ENCODE data around the gene CDC123.
"Not testable (repeated sequence)": the region's sequence is repeated elsewhere in the genome, so short reads cannot be mapped to it uniquely, and the experiment has no call there.

CDC123 gene

GRCh38 chr10:12193193-12193592 is 2.8 kb upstream of the CDC123 start:
- DNase-seq = no peak

GRCh38 chr10:12194752-12195271 is 1.2 kb upstream of the CDC123 start:
- DNase-seq = no peak

DNA sequence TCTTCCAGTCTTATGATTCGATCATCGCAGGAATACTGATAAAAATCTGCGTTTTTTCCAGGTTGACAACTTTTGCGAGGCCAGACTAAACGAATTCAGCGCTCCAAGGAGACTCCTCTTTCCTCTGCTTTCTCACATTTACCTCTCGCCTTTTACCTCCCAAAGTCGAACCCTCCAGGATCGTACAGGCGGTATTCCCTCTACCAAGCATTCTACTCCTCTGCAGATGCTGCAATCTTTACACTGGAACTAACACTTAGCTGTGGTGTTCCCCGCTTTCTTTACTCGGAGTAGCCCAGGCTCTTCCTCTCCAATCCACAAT is 746 bp upstream of the CDC123 start:
- DNase-seq = no peak

GRCh38 chr10:12196531-12197211 is 683 bp downstream of the CDC123 start:
- DNase-seq = no peak

- no peak for DNase-seq
Measured at GRCh38 chr10:12198156-12198555, 2.2 kb downstream of the CDC123 start.

- DNase-seq = no peak
Measured at GRCh38 chr10:12200850-12201249, 4.9 kb downstream of the CDC123 start.

- no peak for DNase-seq
Measured at GRCh38 chr10:12201543-12201942, 5.6 kb downstream of the CDC123 start.

- DNase-seq = no peak
Measured at GRCh38 chr10:12202226-12202625, 6.2 kb downstream of the CDC123 start.

GRCh38 chr10:12205082-12205481 is 9.1 kb downstream of the CDC123 start:
- DNase-seq = no peak

DNA sequence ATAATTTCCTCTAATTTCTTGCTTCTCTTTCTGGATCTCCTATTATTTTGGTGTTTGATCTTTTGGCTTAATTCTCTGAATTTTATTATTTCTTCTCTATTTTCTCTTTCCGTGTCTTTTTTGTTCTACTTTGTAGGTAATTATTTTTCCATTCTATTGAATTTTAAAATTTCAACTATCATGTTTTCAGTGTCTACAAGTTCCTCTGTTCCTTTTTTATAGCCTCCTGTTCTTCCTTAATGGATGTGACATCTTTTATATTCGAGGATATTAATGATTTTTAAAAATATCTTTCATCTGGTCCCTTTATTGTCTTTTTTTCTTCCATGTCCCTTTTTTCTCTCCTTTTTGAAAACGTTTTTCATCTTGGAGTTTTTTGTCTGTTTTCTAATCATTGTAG is 11.1 kb downstream of the CDC123 start:
- no peak for DNase-seq

DNA sequence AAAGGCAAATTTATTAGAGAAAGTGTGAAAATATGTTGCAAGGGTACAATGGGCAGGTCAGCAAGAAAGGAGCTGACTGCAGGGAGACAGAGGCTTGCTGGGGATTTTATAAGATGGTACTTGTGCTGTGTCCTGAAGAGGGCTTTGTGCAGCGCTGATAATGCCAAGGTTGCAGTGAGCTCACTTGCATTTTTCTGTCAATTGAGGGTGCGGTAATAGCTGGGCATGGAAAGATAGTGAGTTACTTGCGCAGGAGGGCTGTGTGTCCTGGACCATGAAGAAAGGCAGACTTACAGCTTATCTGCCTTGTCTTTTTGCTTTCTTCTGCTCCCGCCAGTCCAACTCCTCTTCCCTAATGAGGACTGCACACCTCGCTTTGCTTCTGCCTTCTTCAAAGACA is 12.5 kb downstream of the CDC123 start:
- no peak for DNase-seq

GRCh38 chr10:12212454-12212853 is 16.5 kb downstream of the CDC123 start:
- no peak for DNase-seq

GRCh38 chr10:12213621-12214020 is 17.6 kb downstream of the CDC123 start:
- DNase-seq = no peak

GRCh38 chr10:12214093-12214492 is 18.1 kb downstream of the CDC123 start:
- no peak for DNase-seq

DNA sequence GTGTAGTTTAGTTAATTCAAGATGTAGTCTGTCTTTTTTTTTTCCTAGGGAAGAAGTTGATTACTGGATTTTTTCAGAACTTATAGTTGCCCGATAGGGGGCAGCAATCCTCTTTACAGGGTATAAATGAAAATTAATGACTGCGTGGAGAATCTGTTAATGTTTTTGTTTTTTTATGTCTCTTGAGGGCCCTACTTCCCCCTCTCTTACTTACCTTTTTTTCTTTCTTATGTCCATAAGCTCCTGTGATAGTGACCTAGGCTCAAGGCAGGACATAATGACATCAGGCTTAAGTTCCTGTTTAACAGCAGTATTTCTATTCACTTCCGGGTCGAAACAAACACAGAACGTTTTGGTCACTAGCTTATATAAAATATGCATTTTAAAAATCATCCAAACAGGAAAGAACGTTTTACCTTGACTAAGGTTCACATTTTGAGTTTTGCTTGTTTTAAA is 18.8 kb downstream of the CDC123 start:
- DNase-seq = peak; percentile 9

- no peak for DNase-seq
Measured at GRCh38 chr10:12218991-12219390, 23.0 kb downstream of the CDC123 start.

- DNase-seq = no peak
Measured at GRCh38 chr10:12221323-12222298, 25.6 kb downstream of the CDC123 start.

DNA sequence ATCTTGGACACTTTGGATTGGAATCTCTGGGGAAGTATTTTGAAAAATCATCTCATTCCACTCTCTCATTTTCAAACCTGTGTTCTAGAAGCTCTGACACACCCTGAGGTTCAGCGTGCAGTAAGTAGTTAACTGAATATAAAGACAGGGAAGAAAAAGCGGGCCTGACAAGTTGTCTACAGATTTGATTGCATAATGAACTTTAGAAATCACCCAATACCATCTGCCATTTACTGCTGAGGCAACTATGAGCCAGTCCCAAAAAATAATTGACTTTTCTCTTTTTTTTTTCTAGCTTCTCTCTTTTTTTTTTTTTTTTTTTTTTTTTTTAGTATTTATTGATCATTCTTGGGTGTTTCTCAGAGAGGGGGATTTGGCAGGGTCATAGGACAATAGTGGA is 29.5 kb downstream of the CDC123 start:
- no peak for DNase-seq

GRCh38 chr10:12226438-12226837 is 30.4 kb downstream of the CDC123 start:
- not testable (repeated sequence) for DNase-seq

DNA sequence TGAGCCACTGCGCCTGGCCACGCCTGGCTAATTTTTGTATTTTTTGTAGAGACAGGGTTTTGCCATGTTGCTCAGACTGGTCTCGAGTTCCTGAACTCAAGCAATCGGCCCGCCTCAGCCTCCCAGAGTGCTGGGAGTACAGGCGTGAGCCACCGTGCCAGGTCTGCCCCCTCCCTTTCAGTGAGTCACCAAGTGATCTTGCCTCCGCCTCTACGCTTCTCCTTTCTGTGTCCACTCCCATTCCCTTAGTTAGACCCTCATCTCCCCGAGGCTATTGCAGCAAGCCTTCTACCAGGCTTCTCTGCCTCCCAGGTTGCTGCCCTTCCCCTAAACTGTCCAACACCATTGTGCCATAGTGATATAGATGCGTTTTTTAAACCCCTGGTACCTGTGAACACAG is 32.9 kb downstream of the CDC123 start:
- DNase-seq = no peak

GRCh38 chr10:12234687-12235086 is 38.7 kb downstream of the CDC123 start:
- DNase-seq = not testable (repeated sequence)

- no peak for DNase-seq
Measured at GRCh38 chr10:12235116-12235694, 39.2 kb downstream of the CDC123 start.

- DNase-seq = no peak
Measured at GRCh38 chr10:12235796-12236195, 39.8 kb downstream of the CDC123 start.
